SU-DHL-6 (cell line): ENCODE data around the gene AGPAT4.
"Not testable (repeated sequence)": the region's sequence is repeated elsewhere in the genome, so short reads cannot be mapped to it uniquely, and the experiment has no call there.

Experiments used
- H2AFZ ChIP-seq: fragments of 200-600 bp; sonication (generic); 2 replicates; pipeline ENCODE4 v1.6.1; 2014; ENCODE audit warnings: low read depth, mild to moderate bottlenecking, moderate library complexity, mixed read lengths, antibody characterized with exemption, low read length; ENCODE audit not compliant: severe bottlenecking
- H3F3A ChIP-seq: fragments of 200-600 bp; shearing (Covaris generic); 2 replicates; pipeline ENCODE4 v1.6.0; 2016; ENCODE audit warnings: antibody characterized with exemption, mild to moderate bottlenecking; ENCODE audit not compliant: insufficient read depth
- H3K27ac ChIP-seq: fragments of 200-600 bp; sonication (generic); 2 replicates; pipeline ENCODE4 v1.5.1; 2016; ENCODE audit warnings: low read depth, mild to moderate bottlenecking, low read length, moderate library complexity, mixed read lengths
- H3K27me3 ChIP-seq: fragments of 200-600 bp; sonication (generic), shearing (Covaris generic); 2 replicates; pipeline ENCODE4 v1.6.0; 2014; ENCODE audit warnings: mild to moderate bottlenecking, low read length
- H3K36me3 ChIP-seq: fragments of 200-600 bp; sonication (generic); 2 replicates; pipeline ENCODE4 v1.6.1; 2014; ENCODE audit warnings: mild to moderate bottlenecking, low read length, mixed read lengths
- H3K4me2 ChIP-seq: fragments of 300-600, 200-600 bp; shearing (Covaris generic), sonication (generic); 2 replicates; pipeline ENCODE4 v1.6.0; 2014; ENCODE audit warnings: low read length, low read depth, mild to moderate bottlenecking; ENCODE audit not compliant: poor library complexity, severe bottlenecking
- H3K4me3 ChIP-seq: fragments of 200-600 bp; sonication (generic); 2 replicates; pipeline ENCODE4 v1.5.1; 2014; ENCODE audit warnings: antibody characterized with exemption, low read length, mild to moderate bottlenecking, mixed read lengths; ENCODE audit not compliant: insufficient read depth, poor library complexity, severe bottlenecking
- H3K79me2 ChIP-seq: fragments of 200-600 bp; sonication (generic); 2 replicates; pipeline ENCODE4 v1.6.1; 2014; ENCODE audit warnings: mild to moderate bottlenecking, low read length, moderate library complexity; ENCODE audit not compliant: insufficient read depth
- H3K9ac ChIP-seq: fragments of 200-600 bp; sonication (generic); 2 replicates; pipeline ENCODE4 v1.7.0; 2014; ENCODE audit warnings: mild to moderate bottlenecking, low read length
- H3K9me2 ChIP-seq: fragments of 200-600 bp; sonication (generic); replicated peaks from 2 replicates; pipeline ENCODE4 v1.6.1; 2014; ENCODE audit warnings: low read length; ENCODE audit not compliant: insufficient read depth
- H3K9me3 ChIP-seq: fragments of 200-600 bp; sonication (generic); 2 replicates; pipeline ENCODE4 v1.6.1; 2014; ENCODE audit warnings: low read length, mixed read lengths; ENCODE audit not compliant: insufficient read depth
- H4K20me1 ChIP-seq: fragments of 200-600 bp; sonication (generic); 2 replicates; pipeline ENCODE4 v1.6.1; 2014; ENCODE audit warnings: low read depth, mild to moderate bottlenecking, antibody characterized with exemption, low read length, moderate library complexity, mixed read lengths
- EZH2phosphoT487 ChIP-seq: fragments of 200-600 bp; sonication (generic), shearing (Covaris generic); conservative IDR thresholded peaks from 2 replicates; pipeline ENCODE4 v1.6.1; 2018; ENCODE audit warnings: mild to moderate bottlenecking, antibody characterized with exemption, low read length, moderate library complexity, mixed read lengths
- TF ChIP-seq, protein P1 (sequence below): fragments of 200-600 bp; sonication (generic); IDR thresholded peaks from one replicate; pipeline ENCODE4 v1.5.1; 2017; ENCODE audit warnings: antibody characterized with exemption, mild to moderate bottlenecking, low read length, moderate library complexity; ENCODE audit not compliant: insufficient read depth, poor library complexity, severe bottlenecking

The AGPAT4 gene

DNA sequence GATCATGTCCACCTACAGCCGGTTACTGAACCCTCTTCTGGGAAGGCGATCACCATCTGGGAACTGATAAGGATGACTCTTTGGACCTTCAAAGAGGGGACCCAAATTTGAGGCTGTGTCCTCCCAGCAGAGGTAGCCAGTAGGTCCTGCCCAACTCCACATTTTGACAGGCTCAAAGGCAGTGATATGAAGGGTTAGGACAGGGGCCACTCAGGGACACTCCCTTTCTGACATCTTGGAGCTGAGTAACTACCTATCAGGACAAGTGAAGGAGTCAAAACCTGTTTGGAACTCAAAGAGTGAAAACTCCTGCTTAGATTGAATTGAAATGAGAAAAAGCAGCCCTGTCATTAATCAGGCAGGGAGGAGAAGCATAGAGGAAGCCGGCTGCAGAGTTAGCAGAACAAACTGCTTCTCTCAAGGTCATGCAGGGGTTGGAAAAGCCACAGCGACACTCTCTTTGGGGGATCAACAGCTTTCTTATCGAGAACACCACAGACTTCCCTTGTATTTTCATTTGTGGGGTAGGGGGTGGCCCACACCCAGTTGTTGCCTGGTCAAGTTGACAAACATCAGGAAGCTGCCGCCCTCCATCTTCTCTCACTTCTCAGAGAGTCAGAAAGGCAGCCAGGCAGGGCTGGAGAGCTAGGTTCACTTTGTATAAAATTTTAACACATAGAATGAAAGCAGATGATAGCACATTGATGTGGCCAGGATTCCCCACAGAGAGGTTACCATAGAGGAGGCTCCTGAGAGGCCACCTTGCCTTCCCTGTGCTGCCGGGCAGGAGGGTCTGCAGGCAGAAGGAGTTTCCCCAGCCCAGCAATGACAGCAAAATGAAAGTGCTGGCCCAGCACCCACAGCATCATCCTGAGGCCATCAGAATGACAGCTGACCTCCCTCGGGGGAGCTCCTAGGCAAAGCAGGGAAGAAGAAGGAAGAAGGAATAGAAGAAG lies 47.6 kb downstream of the AGPAT4 start:
- H3F3A ChIP-seq = no peaks in the 10 kb centered on the region
- TF ChIP-seq EZH2phosphoT487 = no peak
- TF ChIP-seq, protein P1, sequence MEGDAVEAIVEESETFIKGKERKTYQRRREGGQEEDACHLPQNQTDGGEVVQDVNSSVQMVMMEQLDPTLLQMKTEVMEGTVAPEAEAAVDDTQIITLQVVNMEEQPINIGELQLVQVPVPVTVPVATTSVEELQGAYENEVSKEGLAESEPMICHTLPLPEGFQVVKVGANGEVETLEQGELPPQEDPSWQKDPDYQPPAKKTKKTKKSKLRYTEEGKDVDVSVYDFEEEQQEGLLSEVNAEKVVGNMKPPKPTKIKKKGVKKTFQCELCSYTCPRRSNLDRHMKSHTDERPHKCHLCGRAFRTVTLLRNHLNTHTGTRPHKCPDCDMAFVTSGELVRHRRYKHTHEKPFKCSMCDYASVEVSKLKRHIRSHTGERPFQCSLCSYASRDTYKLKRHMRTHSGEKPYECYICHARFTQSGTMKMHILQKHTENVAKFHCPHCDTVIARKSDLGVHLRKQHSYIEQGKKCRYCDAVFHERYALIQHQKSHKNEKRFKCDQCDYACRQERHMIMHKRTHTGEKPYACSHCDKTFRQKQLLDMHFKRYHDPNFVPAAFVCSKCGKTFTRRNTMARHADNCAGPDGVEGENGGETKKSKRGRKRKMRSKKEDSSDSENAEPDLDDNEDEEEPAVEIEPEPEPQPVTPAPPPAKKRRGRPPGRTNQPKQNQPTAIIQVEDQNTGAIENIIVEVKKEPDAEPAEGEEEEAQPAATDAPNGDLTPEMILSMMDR = no peak
- H3K9me2 ChIP-seq = no peaks in the 10 kb centered on the region
- H3K4me3 ChIP-seq = no peak overlapping the region
- H3K27me3 ChIP-seq = no peaks in the 10 kb centered on the region
- no peak overlapping the region for H2AFZ ChIP-seq
- H3K4me2 ChIP-seq = no peak overlapping the region
- no peaks in the 10 kb centered on the region for H3K79me2 ChIP-seq
- H3K27ac ChIP-seq = no peak overlapping the region
- no peaks in the 10 kb centered on the region for H3K9me3 ChIP-seq
- H3K9ac ChIP-seq = no peak overlapping the region
- H3K36me3 ChIP-seq = no peaks in the 10 kb centered on the region
- no peaks in the 10 kb centered on the region for H4K20me1 ChIP-seq

- Histone ChIP-seq H3K4me3 (no peak overlapping the region), H3K4me2 (no peak overlapping the region), H4K20me1 (no peaks in the 10 kb centered on the region), H3K27ac (no peak overlapping the region), H2AFZ (no peak overlapping the region), H3K27me3 (no peaks in the 10 kb centered on the region), H3F3A (no peaks in the 10 kb centered on the region), H3K9me3 (no peaks in the 10 kb centered on the region), H3K9ac (no peak overlapping the region), H3K36me3 (no peaks in the 10 kb centered on the region), H3K9me2 (no peaks in the 10 kb centered on the region), H3K79me2 (no peaks in the 10 kb centered on the region)
- TF ChIP-seq, protein P1 = no peak
These were observed 48.2 kb downstream of the AGPAT4 start for GRCh38 chr6:161225681-161226008.

DNA sequence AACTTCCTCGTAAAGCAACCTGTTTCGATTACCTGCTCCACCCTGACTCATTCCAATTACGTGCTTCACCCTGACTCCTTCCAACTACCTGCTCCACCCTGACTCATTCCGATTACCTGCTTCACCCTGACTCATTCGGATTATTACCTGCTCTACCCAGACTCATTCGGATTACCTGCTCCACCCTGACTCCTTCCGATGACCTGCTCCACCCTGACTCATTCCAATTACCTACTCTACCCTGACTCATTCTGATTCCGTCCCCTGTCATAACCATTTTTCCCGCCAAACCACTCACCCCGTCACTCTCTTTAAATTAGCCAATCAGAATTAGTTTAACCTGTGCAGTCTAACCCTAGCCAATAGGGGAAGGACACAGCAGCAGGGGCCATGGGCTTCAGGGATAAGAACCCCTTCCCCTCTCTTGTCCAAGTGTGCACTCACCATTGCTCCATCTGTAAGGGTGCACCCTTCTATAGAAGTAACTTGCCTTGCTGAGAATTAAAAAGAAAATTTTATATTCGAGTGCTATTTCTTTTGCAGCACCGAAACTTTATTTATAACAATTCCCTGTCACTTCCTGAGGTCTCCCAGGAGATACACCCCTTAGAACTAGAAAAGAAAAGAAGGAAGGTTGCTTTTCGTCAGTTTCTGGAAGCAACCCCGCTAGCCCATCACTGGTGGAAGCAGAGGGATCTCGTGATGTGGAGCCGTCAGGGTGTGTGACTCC lies 48.7 kb downstream of the AGPAT4 start:
- not testable (repeated sequence) for H3K9me3 ChIP-seq, H3K9me2 ChIP-seq, H3K79me2 ChIP-seq, H4K20me1 ChIP-seq, H3F3A ChIP-seq, H3K4me3 ChIP-seq, H3K27ac ChIP-seq, H2AFZ ChIP-seq, H3K9ac ChIP-seq, H3K36me3 ChIP-seq, H3K27me3 ChIP-seq, H3K4me2 ChIP-seq

GRCh38 chr6:161223646-161224045 lies 50.2 kb downstream of the AGPAT4 start:
- no peaks in the 10 kb centered on the region for H3K9me3 ChIP-seq
- TF ChIP-seq, protein P1 = no peak
- no peak for TF ChIP-seq EZH2phosphoT487

More at GRCh38 chr6:161223646-161224045, 50.2 kb downstream of the AGPAT4 start:
- Histone ChIP-seq H3K4me3 (no peak overlapping the region), H3K27ac (no peak overlapping the region), H3K79me2 (no peaks in the 10 kb centered on the region), H3K9ac (no peak overlapping the region), H3K27me3 (no peaks in the 10 kb centered on the region), H3K9me2 (no peaks in the 10 kb centered on the region), H2AFZ (no peak overlapping the region), H3K36me3 (no peaks in the 10 kb centered on the region), H3K4me2 (no peak overlapping the region), H4K20me1 (no peaks in the 10 kb centered on the region), H3F3A (no peaks in the 10 kb centered on the region)
